Chondrocyte (in vitro differentiated cells): ENCODE results near the gene OR1D2. TPM values are rescaled to one million over a fixed set of nuclear protein-coding genes. Genes with fewer than 3 reads are reported as not detected.

ENCODE experiments used
- DNase-seq: peaks from one replicate; pipeline ENCODE4 v3.0.0; 2021; ENCODE audit warnings: mixed read lengths, low spot score
- H3K27ac Mint-ChIP-seq: one replicate; pipeline ENCODE4 v1.8.0; 2021; ENCODE audit warnings: mild to moderate bottlenecking, moderate library complexity, mixed read lengths; ENCODE audit not compliant: unreplicated experiment
- H3K27me3 Mint-ChIP-seq: 2 replicates; pipeline ENCODE4 v1.8.0; 2021; ENCODE audit warnings: low read depth, mixed read lengths
- H3K36me3 Mint-ChIP-seq: 2 replicates; pipeline ENCODE4 v1.8.0; 2021; ENCODE audit warnings: low read depth, mixed read lengths
- H3K4me1 Mint-ChIP-seq: 2 replicates; pipeline ENCODE4 v1.8.0; 2021; ENCODE audit warnings: low read depth, mild to moderate bottlenecking, mixed read lengths
- H3K4me3 Mint-ChIP-seq: one replicate; pipeline ENCODE4 v1.8.0; 2021; ENCODE audit warnings: mild to moderate bottlenecking, moderate library complexity, mixed read lengths; ENCODE audit not compliant: unreplicated experiment
- H3K9me3 Mint-ChIP-seq: 2 replicates; pipeline ENCODE4 v1.8.0; 2021; ENCODE audit warnings: low read depth, mixed read lengths
- total RNA-seq: library from RNA; stranded (reverse); gene quantifications from 3 replicates; pipeline ENCODE4 v1.2.1, GENCODE V29; 2021
- TF ChIP-seq, protein P1 (sequence below): fragments of 200-600 bp; sonication (generic); IDR thresholded peaks from 2 replicates; pipeline ENCODE4 v1.5.0; 2021; ENCODE audit warnings: antibody characterized with exemption, mild to moderate bottlenecking, moderate library complexity

The OR1D2 gene
- total RNA-seq, 1 donor from 2014 or later, result not detected

GRCh38 chr17:3039736-3040135 is 64.5 kb downstream of the OR1D2 start:
- no peaks in the 10 kb centered on the region for H3K36me3 Mint-ChIP-seq
- peaks cover 10% of the 10 kb centered on the region for H3K9me3 Mint-ChIP-seq
- TF ChIP-seq, protein P1, sequence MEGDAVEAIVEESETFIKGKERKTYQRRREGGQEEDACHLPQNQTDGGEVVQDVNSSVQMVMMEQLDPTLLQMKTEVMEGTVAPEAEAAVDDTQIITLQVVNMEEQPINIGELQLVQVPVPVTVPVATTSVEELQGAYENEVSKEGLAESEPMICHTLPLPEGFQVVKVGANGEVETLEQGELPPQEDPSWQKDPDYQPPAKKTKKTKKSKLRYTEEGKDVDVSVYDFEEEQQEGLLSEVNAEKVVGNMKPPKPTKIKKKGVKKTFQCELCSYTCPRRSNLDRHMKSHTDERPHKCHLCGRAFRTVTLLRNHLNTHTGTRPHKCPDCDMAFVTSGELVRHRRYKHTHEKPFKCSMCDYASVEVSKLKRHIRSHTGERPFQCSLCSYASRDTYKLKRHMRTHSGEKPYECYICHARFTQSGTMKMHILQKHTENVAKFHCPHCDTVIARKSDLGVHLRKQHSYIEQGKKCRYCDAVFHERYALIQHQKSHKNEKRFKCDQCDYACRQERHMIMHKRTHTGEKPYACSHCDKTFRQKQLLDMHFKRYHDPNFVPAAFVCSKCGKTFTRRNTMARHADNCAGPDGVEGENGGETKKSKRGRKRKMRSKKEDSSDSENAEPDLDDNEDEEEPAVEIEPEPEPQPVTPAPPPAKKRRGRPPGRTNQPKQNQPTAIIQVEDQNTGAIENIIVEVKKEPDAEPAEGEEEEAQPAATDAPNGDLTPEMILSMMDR, result no peak
- no peak for DNase-seq
- peaks cover 18% of the 10 kb centered on the region for H3K27me3 Mint-ChIP-seq
- H3K4me1 Mint-ChIP-seq, result no peaks in the 10 kb centered on the region
- no peak overlapping the region for H3K27ac Mint-ChIP-seq
- no peak overlapping the region for H3K4me3 Mint-ChIP-seq

DNA sequence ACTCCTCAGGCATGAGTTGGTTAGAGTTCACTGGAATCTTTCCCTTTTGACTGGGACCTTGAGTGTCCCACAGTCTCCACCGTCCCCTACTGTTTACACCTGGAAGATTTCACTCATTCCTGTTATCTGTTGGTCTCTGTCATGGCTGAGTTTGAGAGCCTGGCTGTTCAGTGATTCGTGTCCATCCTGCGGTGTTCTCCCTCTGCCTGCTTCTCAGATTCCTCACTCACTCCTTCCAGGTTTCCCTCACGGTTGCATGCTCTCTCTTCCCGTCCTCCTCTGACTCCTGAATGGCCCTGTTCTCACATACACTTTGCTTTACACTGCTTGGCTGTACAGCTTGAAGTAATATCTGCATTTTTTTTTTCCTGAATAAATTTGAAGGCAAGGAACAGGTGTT is 65.3 kb downstream of the OR1D2 start:
- no peaks in the 10 kb centered on the region for H3K4me1 Mint-ChIP-seq
- no peaks in the 10 kb centered on the region for H3K36me3 Mint-ChIP-seq
- H3K4me3 Mint-ChIP-seq, result no peak overlapping the region
- peaks cover 5% of the 10 kb centered on the region for H3K9me3 Mint-ChIP-seq
- no peak overlapping the region for H3K27ac Mint-ChIP-seq
- peaks cover 18% of the 10 kb centered on the region for H3K27me3 Mint-ChIP-seq
- TF ChIP-seq, protein P1, result no peak
- no peak for DNase-seq

Other genes with a start within 250 kb of the OR1D2 start
- not detected in 3 replicates for gene OR1D5, start 40.8 kb downstream of the OR1D2 start, total RNA-seq
- not detected in 3 replicates for gene OR1G1, start 23.1 kb upstream of the OR1D2 start, total RNA-seq
- not detected in 3 replicates for gene OR1A2, start 93.1 kb upstream of the OR1D2 start, total RNA-seq
- gene OR1A1, start 103.2 kb upstream of the OR1D2 start, total RNA-seq, result not detected in 3 replicates
- gene OR3A1, start 193.9 kb upstream of the OR1D2 start, total RNA-seq, result not detected in 3 replicates